Panc1 (cell line): Measurements from ENCODE around the gene SMIM1.

Experiments
- POLR2AphosphoS5 ChIP-seq: IDR thresholded peaks from 2 replicates; pipeline ENCODE4 v1.6.1; 2012; ENCODE audit warnings: mild to moderate bottlenecking, low read depth, low read length, moderate library complexity
- REST ChIP-seq, 2 experiments: IDR thresholded peaks; 2 replicates each; pipeline ENCODE4 v1.6.1; 2011 to 2012; ENCODE audit warnings: low read depth in 2 of 2, control low read depth in 1 of 2, low read length in 1 of 2, mild to moderate bottlenecking in 1 of 2, moderate library complexity in 1 of 2; ENCODE audit not compliant: insufficient read depth in 1 of 2
- SIN3A ChIP-seq: IDR thresholded peaks from 2 replicates; pipeline ENCODE4 v1.6.1; 2012; ENCODE audit warnings: low read depth, mild to moderate bottlenecking, low read length, moderate library complexity, borderline replicate concordance; ENCODE audit not compliant: insufficient read depth

GRCh38 chr1:3773572-3774275, 1.2 kb downstream of the SMIM1 start:
- TF ChIP-seq POLR2AphosphoS5 (no peak), SIN3A (no peak), REST (IDR thresholded peaks at IDR 0.05; ENCODE audit: insufficient read depth in 1 of 2, low read depth in 2 of 2, low read length in 1 of 2) (no peak)
